Measurements from ENCODE around the gene TDRD3.

The TDRD3 gene

GRCh38 chr13:60577761-60578160, 180.7 kb downstream of the TDRD3 start:
- DNase-seq, result no peak

- no peak for DNase-seq
Measured at GRCh38 chr13:60583196-60583888, 186.3 kb downstream of the TDRD3 start.

GRCh38 chr13:60583911-60584753, 187.1 kb downstream of the TDRD3 start:
- DNase-seq, result no peak

- DNase-seq, result no peak
Measured at GRCh38 chr13:60584976-60585375, 188.0 kb downstream of the TDRD3 start.

GRCh38 chr13:60590800-60591747, 194.1 kb downstream of the TDRD3 start:
- DNase-seq, result no peak

GRCh38 chr13:60603049-60603448, 206.0 kb downstream of the TDRD3 start:
- DNase-seq, result no peak

GRCh38 chr13:60604058-60604457, 207.0 kb downstream of the TDRD3 start:
- no peak for DNase-seq

GRCh38 chr13:60608954-60609353, 211.9 kb downstream of the TDRD3 start:
- no peak for DNase-seq

GRCh38 chr13:60611523-60611922, 214.5 kb downstream of the TDRD3 start:
- DNase-seq, result no peak

GRCh38 chr13:60612593-60612992, 215.6 kb downstream of the TDRD3 start:
- DNase-seq, result no peak

- no peak for DNase-seq
Measured at GRCh38 chr13:60613080-60613479, 216.1 kb downstream of the TDRD3 start.

GRCh38 chr13:60617991-60618733, 221.1 kb downstream of the TDRD3 start:
- DNase-seq, result no peak

- DNase-seq, result no peak
Measured at GRCh38 chr13:60619461-60619860, 222.4 kb downstream of the TDRD3 start.

- DNase-seq, result no peak
Measured at GRCh38 chr13:60620611-60621395, 223.8 kb downstream of the TDRD3 start.

- DNase-seq, result no peak
Measured at GRCh38 chr13:60623151-60623550, 226.1 kb downstream of the TDRD3 start.
